B cell (primary cell): ENCODE data around the gene VOPP1. TPM values are rescaled to one million over a fixed set of nuclear protein-coding genes. Genes with fewer than 3 reads are reported as not detected.
A peak's percentile ranks its signal among the peaks of the same experiment; 100 is the strongest.

ENCODE experiments used
- ATAC-seq: fragments of 200-7000 bp; cut with Tn5 transposase; one replicate; pipeline ENCODE4 v1.10.0; 2021; ENCODE audit warnings: low read depth, mild to moderate bottlenecking, moderate number of reproducible peaks, moderate library complexity
- CTCF ChIA-PET: fragments of 350-600 bp; sonication (Branson Sonifier 250); formaldehyde crosslinking; loops from one replicate; lab custom pipeline; 2021; ENCODE audit warnings: antibody characterized with exemption, inconsistent platforms; lab: Charles Lee
- POLR2A ChIA-PET: fragments of 350-600 bp; sonication (Branson Sonifier 250); formaldehyde crosslinking; loops from one replicate; lab custom pipeline; 2021; ENCODE audit warnings: antibody characterized with exemption; lab: Charles Lee
- DNase-seq: peaks from one replicate; pipeline ENCODE4 v3.0.0; 2013
- H2AFZ ChIP-seq: 2 replicates; pipeline ENCODE4 v1.6.1; 2012; ENCODE audit warnings: mild to moderate bottlenecking, low read depth, low read length; ENCODE audit not compliant: insufficient read depth, poor library complexity, severe bottlenecking
- H3K27ac ChIP-seq, 2 donors: 1 replicate in 1 of 2; 2 replicates in 1 of 2; pipeline ENCODE4 v1.5.1; 2012 to 2013; ENCODE audit warnings: low read length in 2 of 2, mild to moderate bottlenecking in 2 of 2, moderate library complexity in 1 of 2
- H3K27me3 ChIP-seq, 4 experiments: fragments of 200-600 bp in 1 of 4; sonication (generic) in 1 of 4; replicated peaks in 1 of 4; 1 replicate in 2 of 4; 2 replicates in 2 of 4; pipeline versions ENCODE4 v1.6.1 to v1.7.0; 2013 to 2016; ENCODE audit warnings: low read length in 3 of 4, mild to moderate bottlenecking in 2 of 4, mixed read lengths in 1 of 4, moderate library complexity in 1 of 4; ENCODE audit not compliant: insufficient read depth in 4 of 4, control insufficient read depth in 3 of 4; ENCODE audit errors: control extremely low read depth in 1 of 4
- H3K36me3 ChIP-seq, 2 experiments: replicated peaks in 1 of 2; 1 replicate in 1 of 2; 2 replicates in 1 of 2; pipeline versions ENCODE4 v1.6.1 to v1.7.1; 2013; ENCODE audit warnings: low read length in 1 of 2; ENCODE audit not compliant: insufficient read depth in 2 of 2, control insufficient read depth in 1 of 2; ENCODE audit errors: control extremely low read depth in 1 of 2, extremely low read depth in 1 of 2
- H3K4me1 ChIP-seq, 2 donors: fragments of 200-600 bp in 1 of 2; sonication (generic) in 1 of 2; 1 replicate in 1 of 2; 2 replicates in 1 of 2; pipeline versions ENCODE4 v1.5.1 to v1.6.1; 2013 to 2017; ENCODE audit warnings: low read length in 2 of 2; ENCODE audit not compliant: control insufficient read depth in 2 of 2, insufficient read depth in 2 of 2
- H3K4me2 ChIP-seq: replicated peaks from 2 replicates; pipeline ENCODE3; 2012; ENCODE audit warnings: mild to moderate bottlenecking, low read depth, low read length; ENCODE audit not compliant: poor library complexity, severe bottlenecking
- H3K4me3 ChIP-seq, 5 experiments: fragments of 200-600 bp in 1 of 5; sonication (generic) in 1 of 5; 1 replicate in 3 of 5; 2 replicates in 2 of 5; pipeline versions ENCODE4 v1.5.1 to v1.7.0; 2011 to 2016; ENCODE audit warnings: low read length in 4 of 5, mild to moderate bottlenecking in 4 of 5, low read depth in 2 of 5, control low read depth in 1 of 5, moderate library complexity in 1 of 5; ENCODE audit not compliant: insufficient read depth in 1 of 5; ENCODE audit errors: control extremely low read depth in 1 of 5, extremely low read depth in 1 of 5
- H3K79me2 ChIP-seq: fragments of 200-600 bp; sonication (generic); one replicate; pipeline ENCODE4 v1.6.0; 2016; ENCODE audit warnings: low read length; ENCODE audit not compliant: control insufficient read depth, insufficient read depth
- H3K9ac ChIP-seq: fragments of 200-600 bp; sonication (generic); 2 replicates; pipeline ENCODE4 v1.6.1; 2017; ENCODE audit warnings: mild to moderate bottlenecking, low read length, moderate library complexity
- H3K9me3 ChIP-seq, 3 donors: one replicate each; pipeline versions ENCODE4 v1.6.1 to v1.7.1; 2013; ENCODE audit warnings: low read length in 2 of 3; ENCODE audit not compliant: control insufficient read depth in 2 of 3, insufficient read depth in 1 of 3; ENCODE audit errors: control extremely low read depth in 1 of 3
- H4K20me1 ChIP-seq: 2 replicates; pipeline ENCODE4 v1.6.0; 2012; ENCODE audit warnings: mild to moderate bottlenecking, low read length; ENCODE audit not compliant: insufficient read depth, control insufficient read depth, poor library complexity, severe bottlenecking
- H3K27ac Mint-ChIP-seq: one replicate; pipeline ENCODE4 v1.8.0; 2021; ENCODE audit warnings: mixed read lengths
- H3K27me3 Mint-ChIP-seq: one replicate; pipeline ENCODE4 v1.8.0; 2021; ENCODE audit warnings: mixed read lengths
- H3K4me1 Mint-ChIP-seq: one replicate; pipeline ENCODE4 v1.8.0; 2021; ENCODE audit warnings: mixed read lengths
- H3K4me3 Mint-ChIP-seq: one replicate; pipeline ENCODE4 v1.8.0; 2021; ENCODE audit warnings: mixed read lengths
- H3K9me3 Mint-ChIP-seq: one replicate; pipeline ENCODE4 v1.8.0; 2022; ENCODE audit warnings: mixed read lengths; ENCODE audit not compliant: insufficient read depth
- CTCF ChIP-seq: fragments of 200-600 bp; IDR thresholded peaks from one replicate; pipeline ENCODE4 v1.8.0; 2022; ENCODE audit warnings: antibody characterized with exemption, mild to moderate bottlenecking
- EZH2 ChIP-seq: IDR thresholded peaks from 2 replicates; pipeline ENCODE4 v1.6.1; 2012; ENCODE audit warnings: borderline replicate concordance, low read depth, mild to moderate bottlenecking, moderate library complexity, low read length; ENCODE audit not compliant: insufficient read depth, poor library complexity, severe bottlenecking
- WGBS: methylation state at CpG from one replicate; pipeline ENCODE4 v1.1.5; 2013; ENCODE audit warnings: missing lambda C conversion rate; ENCODE audit not compliant: insufficient coverage; 5-methylcytosine and 5-hydroxymethylcytosine counted together
- intact Hi-C: fragments of 100-400 bp; cut with micrococcal nuclease; formaldehyde crosslinking; loops from one replicate; pipeline ENCODE4 v1.10.0; 2022
- polyA plus RNA-seq: library from polyadenylated mRNA; depleted of rRNA; stranded (reverse); fragments of >200 nt; gene quantifications from 2 replicates; pipeline ENCODE4 v1.2.3, GENCODE V29; 2012
- total RNA-seq, 2 donors: library from RNA; stranded (reverse); fragments of 120-200 nt in 1 of 2; gene quantifications; 1 replicate in 1 of 2; 2 replicates in 1 of 2; pipeline versions ENCODE4 v1.2.3 to v1.2.4, GENCODE V29; 2013 to 2022

Gene VOPP1
- total and polyA plus RNA-seq, 2 donors (not counting 1 experiment from before 2014, with no cell fraction given): 53.2 to 256 TPM

GRCh38 chr7:55490099-55490498, 82.2 kb downstream of the VOPP1 start:
- Histone ChIP-seq H3K27ac (no peak overlapping the region), H3K9ac (no peak overlapping the region), H2AFZ (no peak overlapping the region), H4K20me1 (peaks cover 50% of the 10 kb centered on the region), H3K9me3 (no peaks in the 10 kb centered on the region), H3K36me3 (peaks cover 0 to 89% of the 10 kb centered on the region in 2 experiments), H3K27me3 (no peaks in the 10 kb centered on the region), H3K79me2 (peaks cover 86% of the 10 kb centered on the region), H3K4me3 (no peak overlapping the region), H3K4me1 (no peaks in the 10 kb centered on the region), H3K4me2 (no peak overlapping the region)
- no peaks in the 10 kb centered on the region for H3K9me3 Mint-ChIP-seq
- 100% methylated on average over 5 of the region's 5 CpGs for WGBS
- peaks cover 5% of the 10 kb centered on the region for H3K4me1 Mint-ChIP-seq
- H3K27ac Mint-ChIP-seq: peak overlapping the region; percentile 20
- ATAC-seq (no peak), DNase-seq (no peak)
- TF ChIP-seq CTCF: no peak
- no peak for TF ChIP-seq EZH2
- no peak overlapping the region for H3K4me3 Mint-ChIP-seq
- intact Hi-C loops: no loop called here
- ChIA-PET CTCF (no interaction called here), POLR2A (no interaction called here)
- no peaks in the 10 kb centered on the region for H3K27me3 Mint-ChIP-seq

- H3K36me3 ChIP-seq: peaks cover 0 to 83% of the 10 kb centered on the region in 2 experiments
- H3K9me3 ChIP-seq: no peaks in the 10 kb centered on the region
- ChIA-PET POLR2A (no interaction called here), CTCF (interaction anchor here (1.0 kb wide), 1 partner anchor 10 kb away, joined by 3 read pairs; no protein-coding TSS in a partner anchor)
- peaks cover 7% of the 10 kb centered on the region for H3K4me1 Mint-ChIP-seq
- H3K27me3 Mint-ChIP-seq: no peaks in the 10 kb centered on the region
- TF ChIP-seq EZH2: no peak
- no peak for TF ChIP-seq CTCF
- no peaks in the 10 kb centered on the region for H3K4me1 ChIP-seq
- ATAC-seq: no peak
- no peak overlapping the region for H2AFZ ChIP-seq
- WGBS: 94% methylated on average over 6 of the region's 6 CpGs
- no peak overlapping the region for H3K9ac ChIP-seq
- peaks cover 87% of the 10 kb centered on the region for H3K79me2 ChIP-seq
- intact Hi-C loops: no loop called here
- no peaks in the 10 kb centered on the region for H3K9me3 Mint-ChIP-seq
- H3K27ac Mint-ChIP-seq: peak overlapping the region; percentile 38
- no peak overlapping the region for H3K27ac ChIP-seq
- no peak overlapping the region for H3K4me2 ChIP-seq
- no peak overlapping the region for H3K4me3 Mint-ChIP-seq
- no peaks in the 10 kb centered on the region for H3K27me3 ChIP-seq
- H4K20me1 ChIP-seq: peaks cover 54% of the 10 kb centered on the region
- H3K4me3 ChIP-seq: no peak overlapping the region
- no peak for DNase-seq
These were observed 82.8 kb downstream of the VOPP1 start for GRCh38 chr7:55489552-55489951.
